NCI-H2029 (cell line): ENCODE measurements around the gene NDN.
"Not testable (repeated sequence)": the region's sequence is repeated elsewhere in the genome, so short reads cannot be mapped to it uniquely, and the experiment has no call there.

ENCODE experiments used
- DNase-seq: peaks from one replicate; lab custom pipeline; 2025; lab: John Stamatoyannopoulos, UW

The NDN gene

GRCh38 chr15:23687143-23687470 lies at the start of gene NDN:
Gene NDN (minus strand): TSS chr15:23687305. CDS start chr15:23687217, 88 bp downstream.
- peak; percentile 37 for DNase-seq

GRCh38 chr15:23736033-23736673 lies 49.0 kb upstream of the NDN start:
- DNase-seq: no peak

GRCh38 chr15:23734862-23735261 lies 47.8 kb upstream of the NDN start:
- DNase-seq: no peak

GRCh38 chr15:23713874-23714656 lies 27.0 kb upstream of the NDN start:
- DNase-seq: not testable (repeated sequence)

GRCh38 chr15:23708332-23708731 lies 21.2 kb upstream of the NDN start:
- no peak for DNase-seq

GRCh38 chr15:23695282-23695681 lies 8.2 kb upstream of the NDN start:
- DNase-seq: no peak

- DNase-seq: no peak
Measured at GRCh38 chr15:23694592-23694991, 7.5 kb upstream of the NDN start.

GRCh38 chr15:23690450-23690852 lies 3.3 kb upstream of the NDN start:
- no peak for DNase-seq

- no peak for DNase-seq
Measured at GRCh38 chr15:23690015-23690414, 2.9 kb upstream of the NDN start.

- DNase-seq: no peak
Measured at GRCh38 chr15:23686466-23687142, 501 bp downstream of the NDN start.

- DNase-seq: no peak
Measured at GRCh38 chr15:23671481-23671880, 15.6 kb downstream of the NDN start.

- no peak for DNase-seq
Measured at GRCh38 chr15:23670970-23671369, 16.1 kb downstream of the NDN start.

GRCh38 chr15:23663232-23663631 lies 23.9 kb downstream of the NDN start:
- no peak for DNase-seq

- DNase-seq: no peak
Measured at GRCh38 chr15:23648920-23649515, 38.1 kb downstream of the NDN start.

- no peak for DNase-seq
Measured at GRCh38 chr15:23647421-23648370, 39.4 kb downstream of the NDN start, which contains the start of gene MAGEL2. Gene MAGEL2 (minus strand): TSS chr15:23647867. CDS start chr15:23647742, 125 bp downstream.

GRCh38 chr15:23647001-23647295 lies 40.2 kb downstream of the NDN start:
- no peak for DNase-seq

GRCh38 chr15:23646165-23647000 lies 40.7 kb downstream of the NDN start:
- DNase-seq: no peak

GRCh38 chr15:23645371-23646164 lies 41.5 kb downstream of the NDN start:
- no peak for DNase-seq

- DNase-seq: no peak
Measured at GRCh38 chr15:23644829-23645228, 42.3 kb downstream of the NDN start.
